IPS-15b (cell line): ENCODE data around the gene LCP2.

ENCODE experiments used
- H3K27me3 ChIP-seq: one replicate; pipeline ENCODE4 v1.6.1; 2013; ENCODE audit warnings: low read length; ENCODE audit not compliant: control insufficient read depth, insufficient read depth
- H3K36me3 ChIP-seq: one replicate; pipeline ENCODE4 v1.6.1; 2013; ENCODE audit warnings: low read length; ENCODE audit not compliant: control insufficient read depth, insufficient read depth
- H3K4me1 ChIP-seq: one replicate; pipeline ENCODE4 v1.6.1; 2013; ENCODE audit warnings: mild to moderate bottlenecking, low read length; ENCODE audit not compliant: control insufficient read depth, insufficient read depth
- H3K4me3 ChIP-seq: one replicate; pipeline ENCODE4 v1.5.1; 2013; ENCODE audit warnings: low read depth, low read length
- H3K9ac ChIP-seq: one replicate; pipeline ENCODE4 v1.6.1; 2013; ENCODE audit warnings: low read depth, mild to moderate bottlenecking, low read length
- H3K9me3 ChIP-seq: one replicate; pipeline ENCODE4 v1.6.1; 2013; ENCODE audit warnings: mild to moderate bottlenecking, low read length; ENCODE audit not compliant: control insufficient read depth, insufficient read depth

LCP2 gene

DNA sequence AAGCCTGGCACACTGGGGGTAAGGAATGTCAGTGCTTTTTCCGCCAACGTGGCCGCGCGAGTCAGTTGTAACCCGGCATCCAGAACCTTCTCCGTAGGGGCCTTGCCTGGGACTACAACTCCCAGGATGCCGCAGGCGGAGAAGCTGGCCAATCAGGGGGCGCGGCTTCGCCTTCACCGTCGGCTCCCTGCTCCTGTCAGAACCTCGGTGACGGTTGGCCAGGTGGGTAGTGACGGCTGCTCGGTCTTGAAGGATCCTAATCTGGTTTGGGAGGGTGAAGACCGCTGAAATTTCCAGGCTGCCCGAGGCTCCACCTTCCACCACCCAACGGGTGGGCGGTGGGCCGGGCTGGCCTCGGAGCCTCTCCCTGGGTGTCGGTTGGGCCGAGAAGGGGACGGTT lies 64.8 kb downstream of the LCP2 start, which contains the start of gene C5orf58:
C5orf58 (plus strand) TSS at position 200 of the 400 bp plus-strand sequence. CDS start 1,992 bp downstream, outside the sequence.
- Histone ChIP-seq H3K9ac (no peak within 1 kb of the TSS), H3K36me3 (no peaks in the 10 kb centered on the region), H3K27me3 (no peaks in the 10 kb centered on the region), H3K4me3 (no peak within 1 kb of the TSS), H3K4me1 (no peaks in the 10 kb centered on the region), H3K9me3 (no peaks in the 10 kb centered on the region)

DNA sequence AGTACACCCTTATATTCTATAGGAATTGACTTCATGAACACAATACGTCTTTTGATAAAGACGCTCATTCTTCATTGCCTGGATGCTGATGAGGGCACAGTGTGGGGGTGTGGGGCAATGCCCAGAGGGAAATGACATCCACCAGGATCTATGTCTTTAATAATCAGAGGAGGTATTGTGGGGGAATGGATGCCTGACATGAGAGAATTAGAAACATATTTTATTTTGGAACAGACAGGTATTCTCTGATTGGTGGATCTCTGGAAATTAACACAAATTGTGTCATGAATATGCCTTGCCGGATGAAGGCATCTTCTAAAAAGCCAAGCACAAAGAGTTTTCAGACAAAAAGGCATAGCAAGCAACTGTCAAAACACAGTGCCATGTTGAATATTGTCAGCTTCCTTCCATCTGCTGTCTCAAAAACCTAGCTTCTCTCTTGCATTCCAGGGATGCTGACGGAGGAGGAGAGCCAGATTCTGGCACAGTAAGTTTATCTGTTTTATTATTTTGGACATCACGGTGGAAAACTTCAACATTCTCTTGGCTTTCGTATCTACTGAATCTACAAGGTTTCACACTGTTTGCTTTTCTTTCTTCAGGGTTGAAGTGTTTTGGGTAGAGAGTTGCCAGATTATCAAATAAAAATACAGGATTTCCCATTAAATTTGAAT lies 68.7 kb downstream of the LCP2 start:
- Histone ChIP-seq H3K4me1 (no peaks in the 10 kb centered on the region), H3K36me3 (no peaks in the 10 kb centered on the region), H3K9ac (no peak overlapping the region), H3K27me3 (no peaks in the 10 kb centered on the region), H3K4me3 (no peak overlapping the region), H3K9me3 (no peaks in the 10 kb centered on the region)

DNA sequence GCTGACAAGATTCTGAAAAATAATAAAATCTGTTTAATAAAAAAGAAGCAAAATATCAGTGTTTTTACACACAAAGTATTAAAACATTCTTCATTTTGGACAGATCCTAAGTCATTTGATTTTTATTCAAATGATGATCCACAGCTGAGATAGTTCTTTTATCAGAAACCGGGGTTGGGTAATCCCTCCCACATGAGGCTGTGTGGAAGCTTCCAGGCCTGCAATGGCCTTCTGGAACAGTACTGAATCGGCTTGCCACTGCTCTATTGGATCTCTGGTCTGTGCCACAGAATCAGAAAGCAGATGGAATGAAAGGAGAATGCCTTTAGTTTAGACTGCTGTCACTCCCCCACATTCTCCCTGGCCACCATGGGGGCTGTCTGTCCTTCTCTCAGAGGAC lies 70.9 kb downstream of the LCP2 start:
- no peaks in the 10 kb centered on the region for H3K9me3 ChIP-seq
- no peak overlapping the region for H3K4me3 ChIP-seq
- H3K36me3 ChIP-seq = no peaks in the 10 kb centered on the region
- no peaks in the 10 kb centered on the region for H3K27me3 ChIP-seq
- no peak overlapping the region for H3K9ac ChIP-seq
- H3K4me1 ChIP-seq = no peaks in the 10 kb centered on the region

DNA sequence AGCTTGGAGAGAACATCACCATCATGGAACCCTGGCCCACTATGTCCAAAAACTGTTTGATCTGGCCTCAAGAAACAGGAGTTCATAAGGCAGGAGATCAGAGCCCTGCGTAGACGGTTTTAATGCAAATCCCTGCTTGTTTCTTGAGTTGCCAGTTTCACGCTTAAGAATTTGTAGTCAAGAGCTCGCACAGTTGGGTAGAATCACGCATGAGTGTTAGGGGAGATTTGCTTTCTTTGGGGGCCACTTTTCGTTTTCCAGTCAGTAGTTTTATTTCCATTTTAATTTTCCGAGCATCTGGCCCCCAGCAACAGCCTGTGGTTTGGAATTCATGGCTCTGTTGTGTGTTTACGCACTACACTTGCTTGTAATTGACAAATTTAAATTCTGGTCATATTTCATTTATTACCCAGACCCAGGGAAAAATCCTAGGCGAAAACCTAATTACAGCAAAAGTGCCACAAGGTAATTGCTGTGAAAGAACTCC lies 71.4 kb downstream of the LCP2 start:
- no peaks in the 10 kb centered on the region for H3K27me3 ChIP-seq
- H3K9ac ChIP-seq = no peak overlapping the region
- no peaks in the 10 kb centered on the region for H3K9me3 ChIP-seq
- no peak overlapping the region for H3K4me3 ChIP-seq
- no peaks in the 10 kb centered on the region for H3K36me3 ChIP-seq
- no peaks in the 10 kb centered on the region for H3K4me1 ChIP-seq

DNA sequence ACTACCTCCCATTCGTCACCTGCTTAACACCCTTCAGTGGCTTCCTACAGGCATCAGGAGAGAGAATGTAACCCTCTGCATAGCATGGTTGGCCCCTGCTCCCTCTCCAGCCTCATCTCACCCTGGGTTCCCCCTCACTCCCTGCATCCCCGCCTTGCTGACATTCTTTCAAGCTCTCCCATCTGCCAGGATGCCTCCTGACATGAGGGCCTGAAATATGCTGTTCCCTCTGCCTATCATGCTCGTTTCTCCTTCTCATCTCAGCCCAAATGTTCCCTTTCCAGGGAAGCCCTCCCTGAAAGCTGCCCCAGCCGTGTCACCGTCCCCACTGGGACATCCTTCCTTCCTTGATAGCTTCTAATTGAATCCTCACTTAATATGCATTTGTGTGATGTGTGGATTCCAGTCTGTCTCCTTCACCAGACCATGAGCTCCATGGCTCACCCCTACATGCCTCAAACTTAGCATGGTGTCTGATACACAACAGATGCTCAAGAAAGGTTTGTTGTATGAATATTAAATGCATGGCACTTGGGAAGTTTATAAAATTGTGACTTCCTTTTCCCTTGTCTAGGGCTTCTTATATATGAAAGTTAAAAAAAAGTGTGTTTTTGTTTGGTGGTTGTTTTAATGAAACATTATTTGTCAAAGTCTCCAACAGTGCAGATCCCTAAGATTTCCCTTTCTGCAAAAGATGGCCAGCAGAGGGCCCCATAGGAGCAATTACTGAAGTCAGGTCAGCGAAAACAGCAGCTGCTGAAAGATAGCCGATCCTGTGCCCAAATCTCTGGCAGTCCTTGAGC lies 72.0 kb downstream of the LCP2 start:
- no peaks in the 10 kb centered on the region for H3K4me1 ChIP-seq
- no peaks in the 10 kb centered on the region for H3K27me3 ChIP-seq
- no peak overlapping the region for H3K9ac ChIP-seq
- H3K36me3 ChIP-seq = no peaks in the 10 kb centered on the region
- no peak overlapping the region for H3K4me3 ChIP-seq
- no peaks in the 10 kb centered on the region for H3K9me3 ChIP-seq

DNA sequence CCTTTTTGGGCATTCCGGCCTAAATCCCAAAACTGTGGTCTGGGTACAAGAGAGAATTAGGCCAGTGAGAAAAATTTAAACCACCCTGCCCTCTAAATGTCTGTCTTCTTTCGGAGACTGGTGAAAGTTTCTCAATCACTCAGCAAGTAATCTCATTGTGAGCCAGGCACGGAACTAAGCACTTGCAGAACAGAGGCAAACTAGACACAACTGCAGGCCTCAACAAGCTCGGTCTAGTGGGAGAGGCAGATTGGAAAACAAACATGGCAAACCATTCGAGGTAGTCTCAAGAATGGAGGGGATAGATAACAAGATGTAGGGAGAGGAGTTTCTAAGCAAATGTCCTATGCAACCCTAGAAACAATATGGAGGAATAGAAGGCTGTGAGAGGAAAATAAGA lies 73.7 kb downstream of the LCP2 start:
- no peaks in the 10 kb centered on the region for H3K4me1 ChIP-seq
- H3K9ac ChIP-seq = no peak overlapping the region
- H3K4me3 ChIP-seq = no peak overlapping the region
- H3K36me3 ChIP-seq = no peaks in the 10 kb centered on the region
- peaks cover 4% of the 10 kb centered on the region for H3K27me3 ChIP-seq
- H3K9me3 ChIP-seq = no peaks in the 10 kb centered on the region

DNA sequence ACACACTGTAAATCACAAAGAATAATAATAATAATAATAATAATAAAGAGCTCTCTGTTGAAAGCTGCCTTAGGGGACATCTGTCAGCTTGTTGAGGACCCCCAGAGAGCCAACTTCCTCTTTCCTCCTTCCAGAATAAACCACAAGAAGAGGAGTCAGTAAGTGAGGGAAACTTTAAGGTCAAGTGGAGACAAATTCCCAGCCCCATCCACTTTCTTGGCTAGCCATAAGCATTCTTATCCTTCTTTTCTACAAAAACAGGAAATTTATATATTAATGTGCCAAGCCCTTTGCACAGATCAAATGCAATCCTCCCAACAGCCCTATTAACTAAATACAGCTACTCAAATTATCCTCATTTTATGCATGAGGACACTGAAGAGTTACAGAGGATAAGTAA lies 74.2 kb downstream of the LCP2 start:
- H3K9me3 ChIP-seq = no peaks in the 10 kb centered on the region
- no peaks in the 10 kb centered on the region for H3K4me1 ChIP-seq
- H3K36me3 ChIP-seq = no peaks in the 10 kb centered on the region
- no peak overlapping the region for H3K9ac ChIP-seq
- H3K4me3 ChIP-seq = no peak overlapping the region
- H3K27me3 ChIP-seq = peaks cover 4% of the 10 kb centered on the region

DNA sequence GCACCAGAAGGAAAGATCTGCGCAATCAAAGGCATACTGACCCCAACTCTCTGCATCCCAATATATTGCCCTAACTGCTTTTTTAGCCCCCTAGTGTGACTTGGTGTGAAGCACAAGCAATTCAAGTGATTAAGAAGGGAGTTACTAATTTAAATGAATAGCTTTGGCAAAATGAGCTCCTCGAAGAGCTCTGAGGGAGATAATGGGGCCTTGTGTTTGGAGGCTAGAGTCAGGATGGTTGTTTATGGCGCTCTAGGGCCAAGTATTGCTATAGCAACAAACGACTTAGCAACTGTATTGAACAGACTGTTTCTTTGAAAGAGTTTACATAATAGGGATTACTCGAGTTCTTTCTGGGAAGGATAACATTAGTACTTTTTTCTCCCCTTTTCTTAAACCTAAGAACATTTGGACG lies 76.2 kb downstream of the LCP2 start:
- no peaks in the 10 kb centered on the region for H3K9me3 ChIP-seq
- no peak overlapping the region for H3K4me3 ChIP-seq
- H3K36me3 ChIP-seq = no peaks in the 10 kb centered on the region
- no peak overlapping the region for H3K9ac ChIP-seq
- peaks cover 7% of the 10 kb centered on the region for H3K27me3 ChIP-seq
- no peaks in the 10 kb centered on the region for H3K4me1 ChIP-seq

DNA sequence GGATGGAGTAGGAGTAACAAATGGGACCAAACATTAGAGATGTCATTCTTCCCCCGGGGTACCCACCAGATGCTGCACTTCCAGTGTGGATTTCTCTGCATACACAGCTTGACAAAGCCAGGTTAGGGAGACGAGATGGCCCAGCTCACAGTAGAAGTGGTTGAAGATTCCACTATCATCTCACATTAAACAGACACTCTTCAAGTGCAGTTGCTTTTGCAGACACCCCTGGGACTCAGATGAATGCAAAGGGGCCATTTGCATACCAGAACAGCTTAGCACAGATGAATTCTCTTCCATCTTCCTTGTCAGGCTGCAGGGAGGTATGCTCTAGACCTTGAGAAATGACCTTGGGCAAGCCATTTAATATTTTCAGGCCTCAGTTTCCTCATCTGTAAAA lies 77.4 kb downstream of the LCP2 start:
- no peak overlapping the region for H3K4me3 ChIP-seq
- no peaks in the 10 kb centered on the region for H3K4me1 ChIP-seq
- H3K27me3 ChIP-seq = peaks cover 7% of the 10 kb centered on the region
- no peaks in the 10 kb centered on the region for H3K9me3 ChIP-seq
- no peaks in the 10 kb centered on the region for H3K36me3 ChIP-seq
- no peak overlapping the region for H3K9ac ChIP-seq

DNA sequence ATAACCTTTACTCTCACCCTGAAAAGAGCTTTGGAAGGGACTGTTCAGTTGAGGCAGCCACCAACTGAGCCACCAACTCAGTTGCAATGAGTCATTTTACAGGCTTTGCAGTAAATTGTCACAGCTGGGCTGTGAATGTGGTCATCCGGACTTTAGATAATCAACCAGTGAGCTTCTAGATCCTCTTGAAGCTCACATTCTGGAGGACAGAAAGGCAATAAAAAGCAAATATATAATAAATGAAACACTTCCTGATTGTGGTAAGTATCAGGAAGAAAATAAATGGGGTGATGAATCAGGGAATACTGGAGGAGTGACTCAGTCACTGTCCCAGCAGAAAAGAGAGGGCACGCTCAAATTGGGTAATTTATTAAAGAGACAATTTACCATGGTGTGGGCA lies 78.0 kb downstream of the LCP2 start:
- Histone ChIP-seq H3K4me1 (no peaks in the 10 kb centered on the region), H3K9ac (no peak overlapping the region), H3K27me3 (peaks cover 7% of the 10 kb centered on the region), H3K4me3 (no peak overlapping the region), H3K36me3 (no peaks in the 10 kb centered on the region), H3K9me3 (no peaks in the 10 kb centered on the region)

DNA sequence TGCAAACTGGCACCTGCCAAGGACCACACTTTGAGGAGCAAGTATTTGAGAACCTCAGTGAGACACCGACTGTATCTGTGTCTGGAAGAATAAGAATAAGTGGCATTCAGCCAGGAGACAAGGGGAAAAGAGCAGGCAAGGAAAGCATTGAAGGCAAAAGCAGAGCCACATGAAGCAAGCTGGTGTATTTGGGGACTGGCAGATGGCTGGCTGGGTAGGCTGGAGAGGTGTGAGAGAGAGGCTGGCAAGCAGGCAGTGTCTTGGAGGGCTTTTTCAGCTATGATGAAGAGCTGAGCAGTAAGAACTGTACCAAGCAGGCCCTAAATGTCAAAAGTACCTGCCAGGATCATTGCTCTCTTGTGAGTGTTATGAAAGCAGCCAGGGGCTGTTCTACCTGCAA lies 78.9 kb downstream of the LCP2 start:
- H3K9me3 ChIP-seq = no peaks in the 10 kb centered on the region
- H3K27me3 ChIP-seq = peaks cover 7% of the 10 kb centered on the region
- no peak overlapping the region for H3K4me3 ChIP-seq
- no peaks in the 10 kb centered on the region for H3K36me3 ChIP-seq
- no peak overlapping the region for H3K9ac ChIP-seq
- no peaks in the 10 kb centered on the region for H3K4me1 ChIP-seq

DNA sequence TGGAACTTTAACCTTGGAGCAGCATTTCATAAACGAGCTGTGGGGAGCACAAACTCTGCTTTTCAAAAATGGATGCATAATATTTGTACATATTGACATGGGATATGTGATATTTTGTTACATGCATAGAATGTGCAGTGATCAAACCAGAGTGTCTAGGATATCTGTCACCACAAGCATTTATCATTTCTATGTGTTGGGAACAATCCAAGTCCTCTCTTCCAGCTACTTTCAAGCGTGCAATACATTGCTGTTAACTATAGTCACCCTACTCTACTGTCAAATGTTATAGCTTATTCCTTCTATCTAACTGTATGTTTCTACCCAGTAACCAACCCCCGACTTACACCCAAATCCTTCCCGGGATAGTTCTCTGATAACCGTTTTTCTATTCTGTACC lies 79.7 kb downstream of the LCP2 start:
- H3K9ac ChIP-seq = no peak overlapping the region

More for the DNA sequence above, 79.7 kb downstream of the LCP2 start:
- Histone ChIP-seq H3K9me3 (no peaks in the 10 kb centered on the region), H3K27me3 (peaks cover 7% of the 10 kb centered on the region), H3K4me1 (no peaks in the 10 kb centered on the region), H3K4me3 (no peak overlapping the region), H3K36me3 (no peaks in the 10 kb centered on the region)
